Measurements from ENCODE around the gene RBMS3. TPM values are rescaled to one million over a fixed set of nuclear protein-coding genes. Genes with fewer than 3 reads are reported as not detected.
A peak's percentile ranks its signal among the peaks of the same experiment; 100 is the strongest.

RBMS3 gene
- total RNA-seq, 1 donor from 2014 or later = 58.5 TPM

DNA sequence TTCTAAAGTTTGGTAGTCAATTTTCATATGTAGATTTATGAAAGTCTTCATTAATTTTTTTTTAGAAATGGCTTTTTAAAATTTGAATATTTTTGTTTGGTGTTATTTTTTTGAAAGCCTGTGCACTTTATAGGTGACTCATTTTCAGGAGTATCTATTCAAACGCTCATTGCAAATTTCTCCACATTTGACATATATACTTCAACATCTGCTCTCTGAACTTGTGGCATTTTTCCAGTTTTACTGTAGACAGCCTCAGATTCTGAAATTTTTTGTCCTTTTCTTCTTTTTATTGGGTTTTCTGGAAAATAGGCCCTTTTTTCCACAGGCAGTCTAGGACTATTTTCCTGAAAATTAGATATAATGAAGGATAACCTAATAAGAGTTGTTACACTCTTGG is 396.6 kb downstream of the RBMS3 start:
- intact Hi-C loops (cut with DNase I) = no loop called here
- Histone ChIP-seq H3K4me1 (no peaks in the 10 kb centered on the region), H3K4me3 (no peak overlapping the region), H3K9me3 (no peaks in the 10 kb centered on the region), H3K27me3 (ENCODE audit: low read depth) (no peaks in the 10 kb centered on the region), H3K36me3 (no peaks in the 10 kb centered on the region), H3K27ac (no peak overlapping the region)
- ATAC-seq = no peak
- no peak for DNase-seq
- TF ChIP-seq, protein P1, sequence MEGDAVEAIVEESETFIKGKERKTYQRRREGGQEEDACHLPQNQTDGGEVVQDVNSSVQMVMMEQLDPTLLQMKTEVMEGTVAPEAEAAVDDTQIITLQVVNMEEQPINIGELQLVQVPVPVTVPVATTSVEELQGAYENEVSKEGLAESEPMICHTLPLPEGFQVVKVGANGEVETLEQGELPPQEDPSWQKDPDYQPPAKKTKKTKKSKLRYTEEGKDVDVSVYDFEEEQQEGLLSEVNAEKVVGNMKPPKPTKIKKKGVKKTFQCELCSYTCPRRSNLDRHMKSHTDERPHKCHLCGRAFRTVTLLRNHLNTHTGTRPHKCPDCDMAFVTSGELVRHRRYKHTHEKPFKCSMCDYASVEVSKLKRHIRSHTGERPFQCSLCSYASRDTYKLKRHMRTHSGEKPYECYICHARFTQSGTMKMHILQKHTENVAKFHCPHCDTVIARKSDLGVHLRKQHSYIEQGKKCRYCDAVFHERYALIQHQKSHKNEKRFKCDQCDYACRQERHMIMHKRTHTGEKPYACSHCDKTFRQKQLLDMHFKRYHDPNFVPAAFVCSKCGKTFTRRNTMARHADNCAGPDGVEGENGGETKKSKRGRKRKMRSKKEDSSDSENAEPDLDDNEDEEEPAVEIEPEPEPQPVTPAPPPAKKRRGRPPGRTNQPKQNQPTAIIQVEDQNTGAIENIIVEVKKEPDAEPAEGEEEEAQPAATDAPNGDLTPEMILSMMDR (IDR thresholded peaks at IDR 0.05) = no peak

DNA sequence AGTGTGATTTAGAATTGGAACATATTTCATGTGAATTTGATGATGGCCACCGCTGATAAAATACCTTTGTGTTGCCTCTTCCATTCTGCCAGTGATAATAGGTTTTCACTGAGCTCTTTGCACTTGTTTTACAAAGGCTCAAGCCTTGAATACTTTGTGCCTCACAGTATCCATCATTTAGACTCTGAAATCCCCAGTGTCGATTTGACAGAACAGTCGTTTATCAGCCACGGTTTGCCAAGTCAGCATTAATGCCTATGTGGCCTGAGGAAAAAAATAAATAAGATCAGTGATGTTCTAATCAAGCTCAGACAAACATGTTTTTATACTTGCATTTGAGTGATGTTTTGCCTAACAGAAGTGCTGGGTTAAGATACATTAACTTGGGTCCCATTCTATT is 399.1 kb downstream of the RBMS3 start:
- intact Hi-C loops (cut with DNase I) = no loop called here
- DNase-seq = no peak
- H3K27me3 ChIP-seq (ENCODE audit: low read depth) = no peaks in the 10 kb centered on the region
- no peak for ATAC-seq
- H3K36me3 ChIP-seq = no peaks in the 10 kb centered on the region
- TF ChIP-seq, protein P1 (IDR thresholded peaks at IDR 0.05) = no peak
- H3K4me1 ChIP-seq = peaks cover 15% of the 10 kb centered on the region
- H3K27ac ChIP-seq = no peak overlapping the region
- H3K4me3 ChIP-seq = no peak overlapping the region
- H3K9me3 ChIP-seq = no peaks in the 10 kb centered on the region

DNA sequence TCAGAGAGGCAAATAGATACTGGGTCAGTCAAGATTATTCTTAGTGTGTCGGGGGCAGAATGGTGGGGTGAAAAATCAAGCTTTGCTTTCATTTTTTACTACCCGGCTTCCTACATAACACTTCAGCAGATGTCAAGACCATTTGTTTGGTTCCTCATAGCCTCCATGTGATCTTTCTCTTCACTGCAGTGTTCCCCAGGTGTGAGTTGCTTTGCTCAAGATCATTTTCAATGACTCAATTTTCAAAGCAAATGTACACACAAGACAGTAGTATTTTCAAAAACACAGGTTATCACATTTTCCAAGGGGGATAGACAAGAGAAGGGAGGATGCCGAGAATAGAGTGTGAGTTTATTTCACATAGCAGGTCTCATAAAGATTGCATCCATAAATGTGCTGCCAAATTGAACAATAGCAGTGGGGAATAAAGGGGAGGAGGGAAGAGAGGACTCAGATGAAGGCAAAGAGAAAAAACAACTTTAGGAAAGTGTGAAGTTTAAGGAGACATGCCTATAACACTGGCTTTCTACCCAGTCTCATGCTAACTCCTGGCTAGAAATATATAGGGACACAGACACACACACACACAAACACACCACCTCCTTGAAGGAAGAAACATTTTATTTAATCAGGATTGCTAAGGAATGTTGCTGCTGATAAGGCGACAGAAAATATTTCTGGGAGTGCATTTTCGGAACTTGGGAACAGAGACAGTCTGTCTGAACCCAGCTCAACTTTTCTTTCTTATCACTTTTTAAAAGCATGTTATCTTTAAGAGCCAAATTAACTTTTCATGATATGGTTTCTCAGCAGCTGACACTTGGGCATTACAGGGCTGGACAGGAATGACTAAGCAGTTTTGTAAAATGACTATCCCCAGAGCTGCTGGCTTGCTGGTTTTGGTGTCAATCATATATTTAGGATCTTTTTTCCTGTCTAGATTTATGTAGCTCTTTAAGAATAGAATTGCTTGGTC is 402.4 kb downstream of the RBMS3 start:
- H3K27me3 ChIP-seq (ENCODE audit: low read depth) = no peaks in the 10 kb centered on the region
- H3K4me1 ChIP-seq = peaks cover 15% of the 10 kb centered on the region
- DNase-seq = no peak
- H3K9me3 ChIP-seq = no peaks in the 10 kb centered on the region
- intact Hi-C loops (cut with DNase I) = no loop called here
- ATAC-seq = peak; percentile 70 to 93
- H3K36me3 ChIP-seq = no peaks in the 10 kb centered on the region
- TF ChIP-seq, protein P1 (IDR thresholded peaks at IDR 0.05) = no peak
- H3K27ac ChIP-seq = peak overlapping the region; percentile 37
- H3K4me3 ChIP-seq = no peak overlapping the region

DNA sequence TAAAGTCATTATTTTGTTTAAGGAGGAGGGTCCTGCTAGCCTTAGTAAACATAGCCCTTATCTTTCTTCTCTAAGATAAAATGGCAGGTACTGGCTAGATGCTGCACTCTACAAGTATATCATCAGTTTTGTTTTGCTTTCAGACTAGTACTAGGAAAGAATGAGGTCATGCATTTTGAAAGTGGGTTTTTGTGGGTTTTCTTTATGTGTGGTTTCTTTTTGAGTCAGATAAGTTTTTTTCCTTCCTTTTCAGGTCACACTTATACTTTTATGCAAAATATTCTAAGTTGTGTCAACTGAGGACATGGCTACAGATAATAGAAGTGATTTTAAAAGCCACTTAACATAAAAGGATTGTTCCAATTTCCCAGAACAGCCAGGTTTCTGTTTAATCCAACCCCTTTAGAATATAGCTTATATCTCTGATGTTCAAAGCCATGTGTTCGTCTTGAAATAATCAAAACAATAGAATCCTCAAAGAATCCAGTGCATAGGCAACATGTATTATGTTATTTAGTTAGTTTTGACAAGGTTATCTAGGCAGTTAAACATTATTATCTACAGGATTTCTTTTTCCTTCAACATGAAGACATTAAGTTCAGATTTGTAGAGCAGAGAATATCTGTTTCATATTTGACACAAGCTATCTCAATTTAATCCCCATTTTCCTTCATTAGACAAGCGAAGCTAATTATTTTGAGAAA is 406.2 kb downstream of the RBMS3 start:
- no peak overlapping the region for H3K27ac ChIP-seq
- H3K9me3 ChIP-seq = no peaks in the 10 kb centered on the region
- no peaks in the 10 kb centered on the region for H3K36me3 ChIP-seq
- no peaks in the 10 kb centered on the region for H3K27me3 ChIP-seq (ENCODE audit: low read depth)
- TF ChIP-seq, protein P1 (IDR thresholded peaks at IDR 0.05) = no peak
- H3K4me1 ChIP-seq = peaks cover 15% of the 10 kb centered on the region
- ATAC-seq (no peak), DNase-seq (no peak)
- intact Hi-C loops (cut with DNase I) = no loop called here
- no peak overlapping the region for H3K4me3 ChIP-seq

DNA sequence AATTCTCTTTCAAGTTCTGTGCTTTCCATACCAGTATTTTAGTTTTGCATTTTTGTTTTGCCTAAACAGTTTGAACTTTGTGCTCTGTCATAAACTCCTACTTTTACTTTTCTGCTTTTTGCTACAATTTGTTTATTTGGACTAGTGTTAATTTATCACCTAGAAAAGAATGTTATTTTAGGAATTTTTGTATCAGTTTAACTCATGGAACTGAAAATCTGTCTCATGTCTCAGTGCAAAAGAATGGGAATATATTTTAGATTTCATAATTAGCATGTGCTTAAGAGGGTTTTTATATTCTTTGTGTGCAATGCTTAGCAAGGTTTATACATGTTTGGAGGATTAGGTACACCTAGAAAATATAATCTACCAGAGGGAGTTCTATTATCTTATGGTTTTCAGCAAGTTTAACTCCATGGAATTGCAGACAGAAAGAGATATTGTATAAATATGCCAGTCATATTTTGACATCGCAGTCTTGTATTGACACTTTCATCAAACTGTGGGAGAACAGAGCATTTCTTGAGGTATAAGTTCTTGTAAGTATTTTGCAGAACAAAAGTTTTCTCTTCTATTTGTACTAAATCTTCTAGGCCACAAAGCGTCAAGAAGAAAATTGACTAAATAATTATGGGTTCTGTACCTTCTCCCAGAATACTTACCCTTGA is 409.9 kb downstream of the RBMS3 start:
- H3K27me3 ChIP-seq (ENCODE audit: low read depth) = no peaks in the 10 kb centered on the region
- ATAC-seq (no peak), DNase-seq (no peak)
- no peaks in the 10 kb centered on the region for H3K9me3 ChIP-seq
- intact Hi-C loops (cut with DNase I) = no loop called here
- no peaks in the 10 kb centered on the region for H3K36me3 ChIP-seq
- H3K27ac ChIP-seq = no peak overlapping the region
- H3K4me1 ChIP-seq = peaks cover 28% of the 10 kb centered on the region
- TF ChIP-seq, protein P1 (IDR thresholded peaks at IDR 0.05) = no peak
- H3K4me3 ChIP-seq = no peak overlapping the region

Data from lower lobe of right lung (tissue), 2 donors.